HG03342 (cell line): ENCODE measurements around the gene SLC25A20.
A peak's percentile ranks its signal among the peaks of the same experiment; 100 is the strongest.
"Not testable (repeated sequence)": the region's sequence is repeated elsewhere in the genome, so short reads cannot be mapped to it uniquely, and the experiment has no call there.

Experiments
- ATAC-seq: cut with Tn5 transposase; IDR thresholded peaks from one replicate; pipeline ENCODE4 v1.9.1; 2021; ENCODE audit warnings: mild to moderate bottlenecking, moderate library complexity; ENCODE audit not compliant: unreplicated experiment

Gene SLC25A20

GRCh38 chr3:48898383-48899234 lies at the start of gene SLC25A20:
SLC25A20 (minus strand) TSS chr3:48898882; CDS start chr3:48898794, 88 bp downstream.
- ATAC-seq = peak; percentile 90

GRCh38 chr3:48945891-48946549 lies 47.3 kb upstream of the SLC25A20 start:
- no peak for ATAC-seq

GRCh38 chr3:48945432-48945831 lies 46.8 kb upstream of the SLC25A20 start:
- ATAC-seq = no peak

DNA sequence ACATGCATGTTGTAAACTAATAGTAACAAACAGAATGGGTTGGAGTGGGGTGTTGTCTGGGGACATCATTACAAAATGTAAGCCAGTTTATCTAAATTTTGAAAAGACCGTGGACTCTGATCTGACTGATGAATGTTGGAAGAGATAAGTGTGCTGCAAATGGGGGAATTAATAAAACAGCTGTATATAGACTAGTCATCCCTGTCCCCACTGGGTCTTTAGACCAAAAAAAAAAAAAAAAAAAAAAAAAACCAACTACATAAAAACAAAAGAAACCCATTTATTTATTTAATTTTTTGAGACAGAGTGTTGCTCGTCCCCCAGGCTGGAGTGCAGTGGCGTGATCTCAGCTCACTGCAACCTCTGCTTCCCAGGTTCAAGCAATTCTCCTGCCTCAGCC lies 40.0 kb upstream of the SLC25A20 start:
- no peak for ATAC-seq

DNA sequence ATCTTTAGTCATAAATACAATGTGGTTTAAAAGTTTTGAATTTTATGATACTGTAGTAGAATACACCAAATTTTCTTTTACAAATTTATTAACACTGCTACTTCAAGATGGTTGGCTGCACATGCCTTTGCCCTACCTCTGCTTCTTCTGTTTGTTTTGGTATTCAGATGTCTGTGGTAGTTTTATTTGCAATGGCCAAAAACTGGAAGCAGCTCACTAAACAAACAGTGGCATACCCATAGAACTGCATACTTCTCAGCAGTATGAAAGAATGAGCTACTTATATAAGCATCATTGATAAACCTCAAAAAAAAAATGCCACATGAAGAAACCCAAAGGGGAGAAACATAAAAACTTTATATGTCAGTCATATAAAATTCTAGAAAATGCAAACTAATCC lies 39.5 kb upstream of the SLC25A20 start:
- ATAC-seq = no peak

DNA sequence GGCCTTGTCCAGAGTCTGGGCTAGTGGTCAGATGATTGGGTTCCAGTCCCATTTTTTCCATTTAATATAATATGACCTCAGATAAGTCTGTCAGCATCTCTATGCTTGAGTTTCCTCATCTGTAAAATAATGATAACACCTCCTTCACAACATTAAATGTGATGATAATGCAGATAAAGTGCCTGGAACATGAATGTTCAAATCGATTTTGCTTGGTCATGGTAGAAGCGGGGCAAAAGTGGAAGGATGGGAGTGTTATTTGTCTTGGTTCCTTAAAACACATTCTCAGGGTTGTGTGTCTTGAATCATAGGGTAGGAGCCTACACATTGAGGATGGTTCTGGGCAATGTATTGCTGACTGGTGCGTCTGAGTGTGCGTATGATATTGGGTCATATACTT lies 36.8 kb upstream of the SLC25A20 start:
- no peak for ATAC-seq

- ATAC-seq = no peak
Observed at GRCh38 chr3:48934333-48934991, 35.8 kb upstream of the SLC25A20 start.

DNA sequence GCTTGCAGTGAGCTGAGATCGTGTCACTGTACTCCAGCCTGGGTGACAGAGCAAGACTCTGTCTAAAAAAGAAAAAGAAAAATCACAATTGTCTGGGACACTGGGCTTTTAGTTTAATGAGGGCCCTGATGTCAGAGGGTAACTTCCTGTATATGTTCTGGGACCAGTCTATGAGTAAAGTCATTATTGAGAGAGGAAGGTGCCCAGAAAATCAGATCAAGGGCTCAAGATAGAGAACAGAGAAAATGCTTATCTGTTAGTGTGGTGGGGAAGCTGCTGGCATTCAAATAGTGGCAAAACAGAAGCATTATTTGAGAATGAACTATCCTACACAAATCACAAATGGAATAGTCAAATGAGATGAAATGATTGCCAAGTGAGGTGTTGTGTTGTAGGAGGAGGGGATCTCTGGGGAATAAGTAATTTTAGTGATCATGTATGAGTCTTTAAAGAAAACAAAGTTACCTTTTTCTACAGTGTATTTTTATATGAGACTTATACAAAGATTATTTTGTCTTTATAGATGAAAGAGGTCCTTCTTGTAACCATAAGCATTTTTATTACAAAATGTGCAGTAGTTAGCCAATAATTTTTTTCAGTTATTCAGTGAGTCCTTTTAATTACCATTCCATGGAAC lies 33.4 kb upstream of the SLC25A20 start:
- ATAC-seq = no peak

DNA sequence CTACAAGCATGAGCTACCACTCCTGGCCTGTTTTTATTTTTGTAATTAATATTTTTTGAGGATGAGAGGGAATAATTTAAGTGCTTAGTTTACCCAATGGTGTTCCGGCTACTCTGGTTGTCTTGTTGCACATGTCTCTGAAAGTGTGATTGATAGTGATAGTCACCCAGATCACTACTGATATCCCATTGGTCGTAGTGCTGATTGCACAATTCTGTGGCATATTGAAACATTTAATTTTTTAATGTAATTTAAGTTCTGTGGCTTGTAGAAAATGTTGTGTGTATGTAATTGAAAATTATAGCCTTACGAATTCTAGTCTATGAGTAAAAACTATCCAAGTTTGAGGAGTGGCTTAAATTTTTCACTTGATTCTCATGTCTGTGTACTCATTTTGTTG lies 31.9 kb upstream of the SLC25A20 start:
- ATAC-seq = no peak

DNA sequence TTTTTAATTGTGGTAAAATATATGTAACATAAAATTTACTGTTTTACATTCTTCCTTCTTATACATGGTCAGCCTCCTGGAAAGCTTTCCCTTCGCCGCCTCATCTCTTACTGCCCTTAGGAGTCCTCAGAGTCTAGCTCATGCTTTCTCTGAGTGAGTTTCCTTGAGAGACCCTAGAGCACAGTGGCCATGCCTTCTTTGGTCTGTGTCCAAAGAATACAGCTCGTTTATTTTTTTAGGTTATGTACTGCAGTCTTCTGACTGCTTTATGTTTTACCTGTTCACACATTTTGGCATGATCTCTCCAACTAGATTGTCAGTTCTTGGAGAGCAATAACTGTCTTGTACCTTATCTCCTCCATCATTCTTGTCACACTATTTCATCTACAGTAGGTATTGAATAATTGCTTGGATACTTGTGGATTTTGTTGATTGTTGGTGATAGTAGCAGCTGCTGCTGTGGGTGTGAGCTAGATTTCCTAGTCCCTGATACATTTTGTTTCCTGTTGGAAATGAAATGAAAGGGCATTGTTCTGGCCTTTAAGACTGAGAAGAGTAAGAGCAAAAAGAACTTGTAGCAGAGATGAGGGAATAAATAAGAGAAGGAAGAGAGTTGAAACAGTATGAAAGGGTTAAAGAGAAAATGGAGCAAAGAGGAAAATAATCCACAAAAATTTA lies 30.8 kb upstream of the SLC25A20 start:
- no peak for ATAC-seq

- no peak for ATAC-seq
Observed at GRCh38 chr3:48928679-48929078, 30.0 kb upstream of the SLC25A20 start.

DNA sequence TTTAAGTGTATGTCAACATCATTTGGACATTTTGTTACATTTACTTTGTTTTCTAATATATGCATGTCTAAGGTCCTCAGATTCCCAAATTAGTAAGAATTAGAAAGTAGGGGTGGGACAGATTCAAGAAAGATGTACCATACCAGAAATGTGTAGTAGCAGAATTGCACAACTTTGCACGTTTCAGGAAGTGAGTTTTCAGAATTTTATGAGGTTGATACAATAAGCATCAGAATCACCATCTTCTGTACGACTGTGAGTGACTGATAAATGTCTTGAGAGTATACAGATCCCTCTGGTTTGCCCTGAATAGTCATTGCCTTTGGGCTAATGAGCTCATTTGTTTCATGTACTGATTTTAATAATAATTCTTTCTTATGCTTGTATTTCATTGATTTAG lies 29.2 kb upstream of the SLC25A20 start:
- no peak for ATAC-seq

DNA sequence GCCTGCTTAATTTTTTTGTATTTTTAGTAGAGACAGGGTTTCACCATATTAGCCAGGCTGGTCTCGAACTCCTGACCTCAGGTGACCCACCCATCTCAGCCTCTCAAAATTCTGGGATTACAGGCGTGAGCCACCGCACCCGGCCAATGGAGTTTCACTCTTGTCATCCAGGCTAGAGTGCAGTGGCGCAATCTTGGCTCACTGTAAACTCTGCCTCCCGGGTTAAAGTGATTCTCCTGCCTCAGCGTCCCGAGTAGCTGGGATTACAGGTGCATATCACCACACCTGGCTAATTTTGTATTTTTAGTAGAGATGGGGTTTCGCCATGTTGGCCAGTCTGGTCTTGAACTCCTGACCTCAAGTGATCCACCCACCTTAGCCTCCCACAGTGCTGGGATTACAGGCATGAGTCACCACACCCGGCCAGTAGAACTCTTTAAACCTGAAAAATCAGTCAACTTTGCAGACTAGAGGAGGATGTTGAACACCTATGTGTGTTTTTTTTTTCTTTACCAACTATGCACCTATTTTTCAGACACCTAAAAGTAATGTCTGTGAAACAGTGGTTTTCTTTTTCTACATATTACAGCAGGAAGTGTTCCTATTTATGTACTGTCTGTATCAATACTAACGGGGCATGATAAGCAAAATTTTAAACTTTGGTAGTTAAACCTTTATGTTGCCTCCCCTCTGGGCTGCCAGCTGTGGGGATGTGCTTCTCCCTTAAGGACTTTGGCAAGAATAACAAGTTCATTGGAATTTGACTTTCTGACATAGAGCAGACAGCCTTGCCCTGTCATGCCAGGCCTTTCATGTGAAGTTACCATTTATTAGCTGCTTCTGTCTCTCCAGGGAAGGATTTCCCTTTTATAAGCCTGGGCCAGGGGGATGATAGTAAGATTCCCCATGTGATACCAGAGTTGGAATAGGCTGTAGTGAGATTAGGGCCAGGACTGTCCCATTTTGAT lies 28.0 kb upstream of the SLC25A20 start:
- no peak for ATAC-seq

DNA sequence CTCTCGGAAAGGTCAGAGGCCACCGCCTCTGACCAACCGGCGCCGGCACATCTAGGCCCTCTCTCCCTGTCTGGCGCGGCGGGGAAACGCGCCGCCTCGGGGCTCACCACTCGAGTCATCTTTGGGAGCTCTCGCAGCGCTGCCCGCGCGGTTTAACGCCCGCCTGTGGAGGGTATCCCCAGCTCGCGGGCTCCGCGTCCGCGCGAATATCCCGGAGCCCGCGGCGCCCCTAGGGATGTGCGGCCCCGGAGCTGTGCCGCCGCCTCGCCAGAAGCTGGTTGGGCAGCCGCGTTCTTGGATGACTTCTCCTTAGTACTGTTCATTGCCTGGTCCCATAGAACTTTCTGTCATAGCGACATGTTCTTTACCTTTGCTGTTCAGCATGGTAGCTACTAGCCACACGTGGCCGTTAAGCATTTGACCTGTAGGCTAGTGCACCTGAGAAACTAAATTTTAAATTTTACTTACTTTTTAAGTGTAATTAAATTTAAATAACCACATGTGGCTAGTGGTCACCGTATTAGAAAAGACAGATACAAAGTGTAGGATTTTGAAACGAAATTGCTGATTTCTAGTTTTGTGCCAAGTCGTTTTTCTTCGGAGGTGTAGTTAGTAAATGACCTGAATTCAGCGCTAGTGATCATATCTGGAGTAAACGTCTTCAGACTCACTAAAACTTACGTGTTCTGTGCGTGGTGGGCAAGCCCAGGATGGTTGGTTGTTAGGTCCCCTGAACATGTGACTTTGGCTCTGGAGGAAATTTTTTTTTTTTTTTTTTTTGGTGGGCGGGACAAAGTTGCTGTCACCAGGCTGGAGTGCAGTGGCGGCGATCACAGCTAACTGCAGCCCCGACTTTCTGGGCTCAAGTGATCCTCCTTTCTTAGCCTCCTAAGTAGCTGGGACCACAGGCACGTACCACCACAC lies 20.8 kb upstream of the SLC25A20 start:
- ATAC-seq = no peak

DNA sequence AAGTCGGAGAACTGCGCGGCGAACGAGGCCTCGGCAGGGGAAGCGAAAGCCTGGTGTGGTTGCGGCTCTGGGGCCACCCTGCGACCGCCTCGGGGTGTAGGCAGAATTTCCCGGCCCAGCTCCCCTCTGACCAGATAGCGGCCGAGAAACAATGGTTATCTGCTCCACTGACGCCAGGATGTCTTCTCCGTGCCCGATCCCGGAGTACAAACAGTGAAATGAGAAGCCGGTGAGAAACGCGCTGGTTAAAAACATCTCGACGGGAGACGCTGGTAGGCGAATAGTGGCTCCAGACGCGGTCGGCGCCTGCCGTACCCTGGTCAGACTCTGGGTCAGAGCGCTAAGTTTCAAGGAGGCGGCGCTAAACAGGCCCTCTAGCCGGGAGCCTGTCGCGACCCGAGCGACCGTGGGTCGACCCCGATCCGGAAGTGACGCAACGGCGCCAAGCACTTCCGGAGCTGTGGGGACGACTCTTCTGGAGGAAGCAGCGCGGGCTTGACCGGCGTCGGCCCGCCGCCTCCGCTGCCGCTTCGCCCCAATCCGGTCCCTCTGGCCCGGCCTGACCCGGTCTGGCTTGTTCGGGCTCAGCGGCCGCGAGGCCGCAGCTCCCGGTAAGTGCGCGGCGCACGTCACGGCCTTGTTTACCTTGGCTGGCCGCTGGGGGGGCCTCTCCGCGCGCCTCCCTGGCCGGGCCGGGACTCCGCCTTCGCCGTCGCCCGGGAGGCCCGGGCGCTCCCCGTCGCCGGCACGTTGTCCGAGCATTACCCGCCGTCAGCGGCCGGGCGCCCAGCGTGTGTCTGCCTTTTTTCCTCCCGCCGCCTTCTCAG lies 19.9 kb upstream of the SLC25A20 start, which contains the start of gene ARIH2:
Gene ARIH2, plus strand, starts transcription at position 455 of the 827 bp plus-strand sequence. CDS start 8,717 bp downstream, outside the sequence.
- peak; percentile 79 for ATAC-seq

DNA sequence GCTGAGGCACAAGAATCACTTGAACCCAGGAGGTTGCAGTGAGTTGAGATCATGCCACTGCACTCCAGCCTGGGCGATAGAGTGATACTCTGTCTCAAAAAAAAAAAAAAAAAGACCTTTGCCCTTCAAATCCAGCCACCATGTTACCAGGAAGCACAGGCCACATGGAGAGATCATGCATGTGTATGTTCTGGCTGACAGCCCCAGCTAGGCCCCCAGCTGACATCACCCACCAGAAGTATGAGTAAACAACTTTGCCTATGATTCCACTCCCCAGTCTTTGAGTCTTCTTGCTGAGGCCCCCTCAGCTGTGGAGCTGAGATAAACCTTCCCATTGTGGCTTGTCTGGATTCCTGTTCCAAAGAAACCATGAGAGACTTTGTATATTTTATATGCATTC lies 16.6 kb upstream of the SLC25A20 start:
- ATAC-seq = no peak

GRCh38 chr3:48907026-48907425 lies 8.3 kb upstream of the SLC25A20 start:
- ATAC-seq = not testable (repeated sequence)

- ATAC-seq = no peak
Observed at GRCh38 chr3:48899273-48899672, 591 bp upstream of the SLC25A20 start.
